Gastrocnemius medialis (tissue), 4 donors: ENCODE measurements around the gene NCS1.
A peak's percentile ranks its signal among the peaks of the same experiment; 100 is the strongest.

ENCODE experiments used
- CTCF ChIP-seq, 5 experiments: fragments of 450-650 bp in 3 of 5; fragments of 200-600 bp in 2 of 5; sonication (generic) in 2 of 5; IDR thresholded peaks in 4 of 5; conservative IDR thresholded peaks in 1 of 5; 1 replicate in 4 of 5; 2 replicates in 1 of 5; pipeline ENCODE4 v1.5.1; 2016 to 2019; ENCODE audit warnings: antibody characterized with exemption in 5 of 5, mild to moderate bottlenecking in 3 of 5, moderate library complexity in 3 of 5
- POLR2A ChIP-seq, 2 donors: fragments of 450-650 bp; IDR thresholded peaks; one replicate each; pipeline ENCODE4 v1.6.1; 2017; ENCODE audit warnings: antibody characterized with exemption in 2 of 2, mild to moderate bottlenecking in 2 of 2, moderate library complexity in 2 of 2

GRCh38 chr9:130235558-130236435 is 63.6 kb downstream of the NCS1 start:
- peak; percentile 96 to 100 (median 97) for TF ChIP-seq CTCF (IDR thresholded peaks at IDR 0.05 in 4 of 5, conservative IDR thresholded peaks at IDR 0.05 in 1 of 5)
- no peak for TF ChIP-seq POLR2A (IDR thresholded peaks at IDR 0.05)
